ENCODE results near the gene ATG2A. TPM values are rescaled to one million over a fixed set of nuclear protein-coding genes. Genes with fewer than 3 reads are reported as not detected.

The ATG2A gene
- total and polyA plus RNA-seq, 9 of the 15 experiments (the other 6 are each of a cell fraction or from before 2014, with no cell fraction given): 0.25 to 45.9 (median 5.2) TPM

- TF ChIP-seq JUND (IDR thresholded peaks at IDR 0.05; ENCODE audit: borderline replicate concordance, low read depth, low read length) (peak; percentile 95), JUND (tag; IDR thresholded peaks at IDR 0.05; ENCODE audit: borderline replicate concordance, low read depth, low read length) (peak; percentile 94; the same call in 2 of the 3 replicates), EHMT2 (IDR thresholded peaks at IDR 0.05) (0 out of 2 replicates have a peak, but pooled peaks have one; percentile 48), SMAD4 (CRISPR knock-in tag; conservative IDR thresholded peaks at IDR 0.05) (peak; percentile 81), DMBX1 (CRISPR knock-in tag; IDR thresholded peaks at IDR 0.05; ENCODE audit: borderline replicate concordance) (peak; percentile 61; the same call in 1 of the 2 replicates), ETV5 (CRISPR knock-in tag; IDR thresholded peaks at IDR 0.05; ENCODE audit: low read depth) (peak; percentile 34; the same call in 1 of the 2 replicates), MBD2 (IDR thresholded peaks at IDR 0.05; ENCODE audit: borderline replicate concordance, low read depth) (peak; percentile 51; the same call in 1 of the 2 replicates), MYC (IDR thresholded peaks at IDR 0.05; ENCODE audit: low read depth, low read length) (peak; percentile 92), MYC (CRISPR knock-in tag; IDR thresholded peaks at IDR 0.05; ENCODE audit: borderline replicate concordance, low read depth) (peak; percentile 53; the same call in 1 of the 2 replicates), BCOR (IDR thresholded peaks at IDR 0.05) (peak; percentile 49; the same call in 1 of the 2 replicates), EZH2 (IDR thresholded peaks at IDR 0.05; ENCODE audit: borderline replicate concordance, low read depth, low read length) (no peak), ZNF354B (CRISPR knock-in tag; IDR thresholded peaks at IDR 0.05) (no peak), RNF2 (IDR thresholded peaks at IDR 0.05) (peak; percentile 64; the same call in 1 of the 2 replicates), CREM (IDR thresholded peaks at IDR 0.05; ENCODE audit: low read depth) (peak; percentile 88), RBFOX2 (IDR thresholded peaks at IDR 0.05; ENCODE audit: low read depth, low read length) (peak; percentile 67), MEIS2 (IDR thresholded peaks at IDR 0.05; ENCODE audit: partially characterized antibody) (peak; percentile 83), LEF1 (IDR thresholded peaks at IDR 0.05) (peak; percentile 83), SNRNP70 (optimal IDR thresholded peaks at IDR 0.05; ENCODE audit: low read depth, low read length) (no peak), ZNF311 (CRISPR knock-in tag; IDR thresholded peaks at IDR 0.05) (no peak), DNMT1 (IDR thresholded peaks at IDR 0.05) (no peak), ARNT (IDR thresholded peaks at IDR 0.05) (peak in 1 of 2 experiments; percentile 83; a peak in 2 of 4 replicates), FOXK1 (CRISPR knock-in tag; IDR thresholded peaks at IDR 0.05; ENCODE audit: borderline replicate concordance) (peak; percentile 86; the same call in 1 of the 2 replicates), NR0B1 (IDR thresholded peaks at IDR 0.05; ENCODE audit: partially characterized antibody) (no peak), FOS (IDR thresholded peaks at IDR 0.05; ENCODE audit: extremely low read depth, insufficient read length) (peak; percentile 20), TAL1 (IDR thresholded peaks at IDR 0.05) (peak; percentile 60; the same call in 1 of the 2 replicates), NFE2 (IDR thresholded peaks at IDR 0.05; ENCODE audit: low read depth) (peak; percentile 89), ZNF644 (tag; IDR thresholded peaks at IDR 0.05; ENCODE audit: low read depth) (peak; percentile 56; the same call in 1 of the 2 replicates), TCF3 (CRISPR knock-in tag; IDR thresholded peaks at IDR 0.05) (peak; percentile 80)
These were observed 31.4 kb downstream of the ATG2A start (continued) for GRCh38 chr11:64885367-64886286.

Data from K562 (cell line).